ENCODE results near the gene IL1F10. TPM values are rescaled to one million over a fixed set of nuclear protein-coding genes. Genes with fewer than 3 reads are reported as not detected.

IL1F10 gene
- total RNA-seq, 1 experiment from 2014 or later: not detected

- Histone ChIP-seq H3K27me3 (ENCODE audit: control insufficient read depth, insufficient read depth, low read length) (no peaks in the 10 kb centered on the region), H3K36me3 (replicated peaks; ENCODE audit: control insufficient read depth, insufficient read depth, low read length) (no peaks in the 10 kb centered on the region), H3K4me3 (ENCODE audit: insufficient read depth, low read depth, low read length) (no peak overlapping the region)
- DNase-seq: no peak
These were observed 34.4 kb downstream of the IL1F10 start for GRCh38 chr2:113102133-113102532.

GRCh38 chr2:113103277-113103676, 35.5 kb downstream of the IL1F10 start:
- H3K36me3 ChIP-seq (replicated peaks; ENCODE audit: control insufficient read depth, insufficient read depth, low read length): no peaks in the 10 kb centered on the region
- no peak for DNase-seq
- no peaks in the 10 kb centered on the region for H3K27me3 ChIP-seq (ENCODE audit: control insufficient read depth, insufficient read depth, low read length)

GRCh38 chr2:113104054-113104611, 36.4 kb downstream of the IL1F10 start:
- no peak overlapping the region for H3K4me3 ChIP-seq (ENCODE audit: insufficient read depth, low read depth, low read length)
- no peaks in the 10 kb centered on the region for H3K27me3 ChIP-seq (ENCODE audit: control insufficient read depth, insufficient read depth, low read length)
- no peaks in the 10 kb centered on the region for H3K36me3 ChIP-seq (replicated peaks; ENCODE audit: control insufficient read depth, insufficient read depth, low read length)
- DNase-seq: no peak

More at GRCh38 chr2:113103277-113103676, 35.5 kb downstream of the IL1F10 start:
- no peak overlapping the region for H3K4me3 ChIP-seq (ENCODE audit: insufficient read depth, low read depth, low read length)

- no peak overlapping the region for H3K4me3 ChIP-seq (ENCODE audit: insufficient read depth, low read depth, low read length)
- no peaks in the 10 kb centered on the region for H3K36me3 ChIP-seq (replicated peaks; ENCODE audit: control insufficient read depth, insufficient read depth, low read length)
- DNase-seq: no peak
- no peaks in the 10 kb centered on the region for H3K27me3 ChIP-seq (ENCODE audit: control insufficient read depth, insufficient read depth, low read length)
These were observed 37.4 kb downstream of the IL1F10 start for GRCh38 chr2:113105047-113105785.

GRCh38 chr2:113111121-113111520, 43.4 kb downstream of the IL1F10 start:
- Histone ChIP-seq H3K36me3 (replicated peaks; ENCODE audit: control insufficient read depth, insufficient read depth, low read length) (no peaks in the 10 kb centered on the region), H3K4me3 (ENCODE audit: insufficient read depth, low read depth, low read length) (no peak overlapping the region), H3K27me3 (ENCODE audit: control insufficient read depth, insufficient read depth, low read length) (no peaks in the 10 kb centered on the region)
- DNase-seq: no peak

- Histone ChIP-seq H3K36me3 (replicated peaks; ENCODE audit: control insufficient read depth, insufficient read depth, low read length) (no peaks in the 10 kb centered on the region), H3K4me3 (ENCODE audit: insufficient read depth, low read depth, low read length) (no peak overlapping the region), H3K27me3 (ENCODE audit: control insufficient read depth, insufficient read depth, low read length) (no peaks in the 10 kb centered on the region)
- DNase-seq: no peak
These were observed 44.1 kb downstream of the IL1F10 start for GRCh38 chr2:113111823-113112287.

GRCh38 chr2:113112441-113112840, 44.7 kb downstream of the IL1F10 start:
- Histone ChIP-seq H3K4me3 (ENCODE audit: insufficient read depth, low read depth, low read length) (no peak overlapping the region), H3K36me3 (replicated peaks; ENCODE audit: control insufficient read depth, insufficient read depth, low read length) (no peaks in the 10 kb centered on the region), H3K27me3 (ENCODE audit: control insufficient read depth, insufficient read depth, low read length) (no peaks in the 10 kb centered on the region)
- no peak for DNase-seq

- Histone ChIP-seq H3K4me3 (ENCODE audit: insufficient read depth, low read depth, low read length) (no peak overlapping the region), H3K27me3 (ENCODE audit: control insufficient read depth, insufficient read depth, low read length) (no peaks in the 10 kb centered on the region), H3K36me3 (replicated peaks; ENCODE audit: control insufficient read depth, insufficient read depth, low read length) (no peaks in the 10 kb centered on the region)
- no peak for DNase-seq
These were observed 45.1 kb downstream of the IL1F10 start for GRCh38 chr2:113112871-113113270.

- H3K4me3 ChIP-seq (ENCODE audit: insufficient read depth, low read depth, low read length): no peak overlapping the region
- no peaks in the 10 kb centered on the region for H3K36me3 ChIP-seq (replicated peaks; ENCODE audit: control insufficient read depth, insufficient read depth, low read length)
- DNase-seq: no peak
- no peaks in the 10 kb centered on the region for H3K27me3 ChIP-seq (ENCODE audit: control insufficient read depth, insufficient read depth, low read length)
These were observed 46.0 kb downstream of the IL1F10 start for GRCh38 chr2:113113807-113114206.

- Histone ChIP-seq H3K36me3 (replicated peaks; ENCODE audit: control insufficient read depth, insufficient read depth, low read length) (no peaks in the 10 kb centered on the region), H3K27me3 (ENCODE audit: control insufficient read depth, insufficient read depth, low read length) (no peaks in the 10 kb centered on the region), H3K4me3 (ENCODE audit: insufficient read depth, low read depth, low read length) (no peak overlapping the region)
- DNase-seq: no peak
These were observed 46.6 kb downstream of the IL1F10 start for GRCh38 chr2:113114224-113114945.

- Histone ChIP-seq H3K4me3 (ENCODE audit: insufficient read depth, low read depth, low read length) (no peak overlapping the region), H3K27me3 (ENCODE audit: control insufficient read depth, insufficient read depth, low read length) (0 out of 2 replicates have a peak, but pooled peaks cover 2% of the 10 kb centered on the region), H3K36me3 (replicated peaks; ENCODE audit: control insufficient read depth, insufficient read depth, low read length) (no peaks in the 10 kb centered on the region)
- no peak for DNase-seq
These were observed 47.2 kb downstream of the IL1F10 start for GRCh38 chr2:113114996-113115395.

GRCh38 chr2:113116100-113116958, 48.6 kb downstream of the IL1F10 start:
- H3K4me3 ChIP-seq (ENCODE audit: insufficient read depth, low read depth, low read length): no peak overlapping the region
- DNase-seq: no peak
- 0 out of 2 replicates have a peak, but pooled peaks cover 2% of the 10 kb centered on the region for H3K27me3 ChIP-seq (ENCODE audit: control insufficient read depth, insufficient read depth, low read length)

GRCh38 chr2:113117541-113118262, 49.9 kb downstream of the IL1F10 start:
- no peak for DNase-seq
- H3K4me3 ChIP-seq (ENCODE audit: insufficient read depth, low read depth, low read length): no peak overlapping the region
- H3K27me3 ChIP-seq (ENCODE audit: control insufficient read depth, insufficient read depth, low read length): peaks cover 2% of the 10 kb centered on the region; the same call in 1 of the 2 replicates
- H3K36me3 ChIP-seq (replicated peaks; ENCODE audit: control insufficient read depth, insufficient read depth, low read length): no peaks in the 10 kb centered on the region

More at GRCh38 chr2:113116100-113116958, 48.6 kb downstream of the IL1F10 start:
- H3K36me3 ChIP-seq (replicated peaks; ENCODE audit: control insufficient read depth, insufficient read depth, low read length): no peaks in the 10 kb centered on the region
